AG04450 (cell line): ENCODE data around the gene INA. TPM values are rescaled to one million over a fixed set of nuclear protein-coding genes. Genes with fewer than 3 reads are reported as not detected.
"Not testable (repeated sequence)": the region's sequence is repeated elsewhere in the genome, so short reads cannot be mapped to it uniquely, and the experiment has no call there.

Experiments used
- CTCF ChIA-PET: fragments of 300-600, 350-600 bp; formaldehyde crosslinking; extraction: SDS; loops from one replicate; lab custom pipeline; 2022; ENCODE audit warnings: antibody characterized with exemption, inconsistent platforms; lab: Charles Lee
- POLR2A ChIA-PET: fragments of 350-600 bp; formaldehyde crosslinking; extraction: SDS; loops from one replicate; lab custom pipeline; 2021; ENCODE audit warnings: antibody characterized with exemption, inconsistent platforms; lab: Yijun Ruan, JAX
- DNase-seq: peaks from one replicate; pipeline ENCODE4 v3.0.0-alpha.2; 2011; ENCODE audit warnings: low read depth, low spot score
- H3K27ac ChIP-seq: one replicate; pipeline ENCODE4 v1.5.1; 2012; ENCODE audit warnings: low read depth, low read length, control low read depth
- H3K27me3 ChIP-seq: one replicate; pipeline ENCODE4 v1.6.0; 2012; ENCODE audit warnings: low read length; ENCODE audit not compliant: control insufficient read depth, insufficient read depth
- H3K4me3 ChIP-seq: 2 replicates; pipeline ENCODE4 v1.5.1; 2011; ENCODE audit warnings: mild to moderate bottlenecking, low read depth, low read length, control low read depth
- H3K9me3 ChIP-seq: 2 replicates; pipeline ENCODE4 v1.5.1; 2012; ENCODE audit warnings: low read length; ENCODE audit not compliant: control insufficient read depth, insufficient read depth
- CTCF ChIP-seq: IDR thresholded peaks from 2 replicates; pipeline ENCODE4 v1.5.1; 2011; ENCODE audit warnings: low read depth, low read length, control low read depth, inconsistent platforms
- polyA plus RNA-seq: library from polyadenylated mRNA; depleted of rRNA; stranded (reverse); fragments of >200 nt; gene quantifications from 2 replicates; pipeline ENCODE4 v1.2.3, GENCODE V29; 2011

Gene INA
- polyA plus RNA-seq, 1 experiment, result 6.6 TPM

GRCh38 chr10:103244666-103245271 is 32.2 kb upstream of the INA start:
- Histone ChIP-seq H3K4me3 (no peak overlapping the region), H3K9me3 (no peaks in the 10 kb centered on the region), H3K27ac (no peak overlapping the region), H3K27me3 (peaks cover 2% of the 10 kb centered on the region)
- POLR2A ChIA-PET, result interaction anchor here (0.6 to 1.1 kb wide), 5 partner anchors 14 to 91 kb away, joined by 3 to 6 read pairs (median 4); partner anchors contain the start of gene NT5C2
- peak; percentile 93 for TF ChIP-seq CTCF
- peak; percentile 66 for DNase-seq
- CTCF ChIA-PET, result interaction anchor here (0.5 to 2.6 kb wide), 66 partner anchors 10 to 540 kb away, joined by 3 to 31 read pairs (median 5); partner anchors contain the start of genes CNNM2 and NT5C2

GRCh38 chr10:103245587-103245986 is 31.4 kb upstream of the INA start, which contains the start of gene RPEL1:
RPEL1 (plus strand) TSS chr10:103245887; CDS start chr10:103245997, 110 bp downstream.
- not testable (repeated sequence) for H3K4me3 ChIP-seq, H3K27me3 ChIP-seq
- CTCF ChIA-PET, result interaction anchor here (1.4 to 2.5 kb wide), 7 partner anchors 11 to 344 kb away, joined by 3 to 27 read pairs (median 5); no protein-coding TSS in a partner anchor

GRCh38 chr10:103246324-103246723 is 30.6 kb upstream of the INA start:
- ChIA-PET CTCF (interaction anchor here (0.6 kb wide), 1 partner anchor 286 kb away, joined by 4 read pairs; no protein-coding TSS in a partner anchor), POLR2A (no interaction called here)
- TF ChIP-seq CTCF, result 0 out of 2 replicates have a peak, but pooled peaks have one; percentile 16
- no peak overlapping the region for H3K27ac ChIP-seq
- DNase-seq, result no peak
- H3K9me3 ChIP-seq, result no peaks in the 10 kb centered on the region
- no peak overlapping the region for H3K4me3 ChIP-seq
- H3K27me3 ChIP-seq, result peaks cover 4% of the 10 kb centered on the region

More at GRCh38 chr10:103245587-103245986, 31.4 kb upstream of the INA start, which contains the start of gene RPEL1:
- POLR2A ChIA-PET, H3K27ac ChIP-seq, H3K9me3 ChIP-seq, DNase-seq: not testable (repeated sequence)

DNA sequence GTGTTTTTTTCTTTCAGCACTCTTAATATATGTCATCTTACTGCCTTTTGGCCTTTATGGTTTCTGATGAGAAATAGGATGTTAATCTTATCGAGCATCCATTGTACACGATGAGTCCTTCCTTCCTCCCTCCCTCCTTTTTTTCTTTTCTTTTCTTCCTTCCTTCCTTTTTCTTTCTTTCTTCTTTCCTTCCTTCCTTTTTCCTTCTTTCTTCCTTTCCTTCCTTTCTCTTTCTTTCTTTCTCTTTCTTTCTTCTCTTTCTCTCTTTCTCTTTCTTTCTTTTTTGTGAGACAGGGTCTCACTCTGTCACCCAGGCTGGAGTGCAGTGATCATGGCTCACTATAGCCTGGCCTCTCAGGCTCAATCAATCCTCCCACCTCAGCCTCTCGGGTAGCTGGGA is 22.8 kb upstream of the INA start:
- TF ChIP-seq CTCF, result no peak
- ChIA-PET POLR2A (no interaction called here), CTCF (interaction anchor here (3.6 kb wide), 1 partner anchor 10 kb away, joined by 27 read pairs; no protein-coding TSS in a partner anchor)
- Histone ChIP-seq H3K9me3 (no peaks in the 10 kb centered on the region), H3K4me3 (no peak overlapping the region), H3K27ac (no peak overlapping the region), H3K27me3 (peaks cover 2% of the 10 kb centered on the region)
- DNase-seq, result no peak

DNA sequence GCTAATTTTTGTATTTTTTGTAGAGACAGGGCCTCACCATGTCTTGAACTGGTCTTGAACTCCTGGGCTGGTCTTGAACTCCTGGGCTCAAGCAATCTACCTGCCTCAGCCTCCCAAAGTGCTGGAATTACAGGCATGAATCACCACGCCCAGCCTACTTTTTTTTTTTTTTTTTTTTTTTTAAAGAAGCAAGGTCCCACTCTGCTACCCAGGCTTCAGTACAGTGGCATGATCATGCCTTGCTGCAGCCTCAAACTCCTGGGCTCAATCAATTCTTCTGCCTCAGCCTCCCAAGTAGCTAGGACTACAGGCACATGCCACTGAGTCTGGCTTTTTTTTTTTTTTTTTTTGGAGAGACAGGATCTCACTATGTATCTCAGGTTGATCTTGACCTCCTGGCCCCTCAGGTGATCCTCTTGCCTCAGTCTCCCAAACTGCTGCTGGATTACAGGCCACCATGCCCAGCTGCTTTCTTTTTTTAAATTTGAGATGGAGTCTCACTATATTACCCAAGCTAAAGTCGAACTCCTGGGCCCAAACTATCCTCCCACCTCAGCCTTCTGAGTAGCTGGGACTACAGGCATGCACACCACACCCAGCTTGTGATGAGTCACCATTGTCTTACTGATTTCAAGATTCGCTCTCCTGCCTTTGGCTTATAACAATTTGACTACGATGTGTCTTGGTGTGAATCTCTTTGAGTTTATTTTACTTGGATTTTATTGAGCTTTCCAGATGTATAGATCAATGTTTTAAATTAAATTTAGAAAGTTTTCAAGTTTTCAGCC is 22.2 kb upstream of the INA start:
- Histone ChIP-seq H3K4me3 (no peak overlapping the region), H3K9me3 (peaks cover 3% of the 10 kb centered on the region; the same call in 1 of the 2 replicates), H3K27me3 (peaks cover 2% of the 10 kb centered on the region), H3K27ac (no peak overlapping the region)
- CTCF ChIA-PET, result interaction anchor here (3.6 kb wide), 1 partner anchor 11 kb away, joined by 27 read pairs; no protein-coding TSS in a partner anchor
- DNase-seq, result no peak
- POLR2A ChIA-PET, result interaction anchor here (0.7 kb wide), 1 partner anchor 358 kb away, joined by 11 read pairs; no protein-coding TSS in a partner anchor
- no peak for TF ChIP-seq CTCF
